HG02759 (cell line): ENCODE data around the gene HELT.
A peak's percentile ranks its signal among the peaks of the same experiment; 100 is the strongest.
"Not testable (repeated sequence)": the region's sequence is repeated elsewhere in the genome, so short reads cannot be mapped to it uniquely, and the experiment has no call there.

Source experiments
- ATAC-seq: cut with Tn5 transposase; IDR thresholded peaks from one replicate; pipeline ENCODE4 v1.9.1; 2021; ENCODE audit warnings: mild to moderate bottlenecking, moderate library complexity; ENCODE audit not compliant: unreplicated experiment

The HELT gene

DNA sequence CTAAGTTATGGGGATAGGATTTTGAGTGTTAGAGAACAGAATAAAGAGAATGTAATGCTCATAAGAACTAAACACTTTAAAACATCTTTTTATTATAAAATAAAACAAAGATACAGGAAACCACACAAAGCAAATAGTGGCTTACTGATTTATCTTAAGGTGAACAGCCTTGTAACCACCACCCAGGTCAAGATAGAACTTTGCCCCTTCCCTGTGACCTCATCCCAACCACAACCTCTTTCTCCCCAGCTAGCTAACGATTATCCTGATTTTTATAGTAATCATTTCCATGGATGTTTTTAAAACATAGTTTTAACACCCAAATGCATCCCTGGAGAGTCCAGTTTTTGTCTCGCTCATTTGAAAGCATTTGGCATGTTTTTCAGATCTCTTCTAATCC lies 17.0 kb downstream of the HELT start:
- ATAC-seq, result no peak

DNA sequence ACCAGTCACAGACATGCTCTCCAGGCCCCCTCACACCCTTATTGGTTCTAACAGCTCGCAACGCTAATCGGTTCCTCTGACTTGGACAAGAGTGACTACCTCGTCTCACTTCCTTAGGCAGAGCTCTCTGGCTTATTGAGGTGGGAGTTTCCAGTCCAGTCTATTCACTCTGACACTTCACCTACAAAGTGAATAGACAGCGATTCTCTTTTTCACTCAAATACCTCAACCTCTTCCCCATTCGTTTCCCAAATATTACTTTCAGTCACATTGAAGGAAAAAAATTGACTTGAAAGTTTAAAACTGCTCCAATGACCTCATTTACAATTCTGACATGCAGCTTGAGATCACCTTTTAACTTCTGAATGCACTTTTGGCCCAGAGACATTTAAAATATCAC lies 17.7 kb downstream of the HELT start:
- ATAC-seq, result peak; percentile 51

DNA sequence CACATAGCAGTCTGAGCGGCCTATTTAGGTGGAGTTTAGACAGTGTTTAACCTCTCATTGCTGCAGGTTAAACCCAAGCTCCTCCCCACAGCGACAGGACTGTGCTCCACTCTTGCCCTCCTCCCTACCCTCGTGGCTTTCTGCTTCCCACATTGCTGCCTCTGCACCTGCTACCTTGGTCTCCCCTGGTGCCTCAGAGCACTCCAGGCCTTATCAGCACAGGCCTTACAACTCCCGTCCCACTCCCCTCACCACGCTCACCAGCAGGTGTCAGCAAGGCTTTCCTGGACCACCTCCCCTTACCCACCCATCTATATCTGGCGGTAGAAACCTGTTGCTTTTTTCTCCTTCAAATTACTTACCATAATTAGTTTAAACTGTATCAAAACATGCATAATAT lies 18.6 kb downstream of the HELT start:
- no peak for ATAC-seq

DNA sequence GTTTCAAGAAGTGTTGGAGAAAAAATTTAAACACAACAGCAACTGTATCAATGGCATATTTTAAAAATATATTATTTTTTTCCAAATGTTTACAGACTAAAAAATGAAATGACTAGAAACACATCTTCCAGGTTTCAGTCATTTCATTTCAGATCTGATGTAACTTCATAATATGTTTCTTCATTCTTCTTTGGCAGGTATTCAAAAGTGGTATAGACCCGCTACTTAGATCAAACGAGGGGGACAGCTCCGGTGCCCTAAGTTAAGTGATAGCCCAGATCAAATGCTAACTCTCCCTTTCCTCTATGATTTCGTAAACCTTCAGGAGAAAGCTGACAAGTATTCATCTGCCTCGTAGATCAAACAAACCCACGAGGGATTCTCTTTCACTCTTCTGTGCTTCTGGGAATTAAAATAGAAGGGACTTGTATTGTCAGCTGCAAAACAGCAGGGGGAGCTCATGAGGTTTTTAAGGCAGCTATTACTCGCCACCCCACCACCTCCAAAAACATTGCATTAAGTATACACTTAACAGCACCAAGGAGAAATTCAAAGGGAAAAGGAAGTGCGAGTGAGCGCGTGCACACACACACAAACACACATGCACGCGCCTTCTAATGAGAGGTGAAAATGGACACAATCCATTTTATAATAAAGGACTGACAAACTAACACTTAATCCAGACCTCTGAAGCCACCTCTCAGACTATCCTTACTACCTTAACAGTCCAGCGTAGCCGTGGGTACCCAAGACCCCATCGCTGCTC lies 21.4 kb downstream of the HELT start:
- peak; percentile 77 for ATAC-seq

DNA sequence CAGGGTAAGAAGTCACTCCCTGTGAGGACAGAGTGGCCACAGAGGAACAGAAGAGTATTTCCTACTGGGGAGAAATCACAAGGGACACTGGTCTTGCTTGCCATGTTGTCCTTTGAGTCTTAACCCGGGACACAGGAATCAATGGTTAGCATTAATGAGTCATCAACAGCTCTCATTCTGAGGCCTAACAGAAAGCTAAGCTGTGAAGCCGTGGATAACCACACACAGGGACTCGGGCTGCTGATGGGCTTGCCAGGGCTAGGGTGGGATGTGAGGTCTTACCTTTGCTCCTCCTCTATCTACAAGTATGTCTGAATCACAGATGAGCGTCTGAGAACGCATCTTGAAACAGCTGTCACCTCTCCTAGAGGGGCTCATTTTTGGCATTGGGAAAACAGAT lies 22.2 kb downstream of the HELT start:
- no peak for ATAC-seq

DNA sequence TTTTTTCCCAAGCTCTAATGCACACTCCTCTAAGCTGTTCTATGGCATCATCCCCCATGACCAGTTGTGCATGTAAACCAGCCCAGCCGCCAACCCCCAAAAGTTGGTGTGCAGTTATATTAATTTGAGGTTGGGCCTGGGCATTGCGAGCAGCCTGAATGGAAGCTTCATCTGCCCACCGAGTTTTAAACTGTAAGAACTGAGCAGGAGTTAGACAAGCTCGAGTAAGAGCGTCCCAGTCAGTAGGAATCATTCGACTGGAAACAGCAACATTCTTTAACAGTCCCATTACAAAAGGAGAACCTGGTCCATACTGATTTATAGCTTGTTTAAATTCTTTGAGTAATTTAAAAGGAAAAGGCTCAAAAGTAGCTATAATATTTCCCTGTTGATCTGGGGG lies 32.0 kb downstream of the HELT start:
- ATAC-seq, result not testable (repeated sequence)

DNA sequence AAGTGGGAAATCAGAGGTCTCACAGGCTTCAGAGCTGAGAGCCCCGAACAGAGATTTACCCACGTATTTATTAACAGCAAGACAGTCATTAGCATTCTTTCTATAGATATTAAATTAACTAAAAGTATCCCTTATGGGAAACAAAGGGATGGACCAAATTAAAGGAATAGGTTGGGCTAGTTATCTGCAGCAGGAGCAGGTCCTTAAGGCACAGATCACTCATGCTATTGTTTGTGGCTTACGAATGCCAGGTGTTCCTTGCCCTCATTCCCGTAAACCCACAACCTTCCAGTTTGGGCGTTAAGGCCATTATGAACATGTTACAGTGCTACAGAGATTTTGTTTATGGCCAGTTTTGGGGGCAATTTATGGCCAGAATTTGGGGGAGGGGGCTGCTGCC lies 33.0 kb downstream of the HELT start:
- not testable (repeated sequence) for ATAC-seq

DNA sequence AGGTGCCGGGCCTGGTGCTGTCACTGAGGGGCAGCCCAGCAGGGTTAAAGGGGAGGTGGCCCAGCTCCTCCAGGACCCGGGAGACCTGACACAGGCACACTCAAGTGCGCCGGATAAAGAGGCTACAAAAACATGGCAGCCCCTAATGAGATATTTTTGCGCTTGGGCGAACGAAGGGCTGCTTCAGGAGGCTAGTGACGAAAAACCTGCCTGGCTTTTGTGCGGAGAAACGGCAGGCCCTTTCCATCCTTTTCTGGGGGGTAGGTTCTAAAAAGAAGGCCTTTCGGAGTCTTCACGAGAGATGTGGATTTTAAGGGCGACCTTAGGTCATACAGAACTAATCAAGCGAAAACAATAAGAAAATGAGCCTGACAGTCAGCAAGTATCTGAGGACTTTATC lies 35.5 kb downstream of the HELT start:
- ATAC-seq, result no peak

DNA sequence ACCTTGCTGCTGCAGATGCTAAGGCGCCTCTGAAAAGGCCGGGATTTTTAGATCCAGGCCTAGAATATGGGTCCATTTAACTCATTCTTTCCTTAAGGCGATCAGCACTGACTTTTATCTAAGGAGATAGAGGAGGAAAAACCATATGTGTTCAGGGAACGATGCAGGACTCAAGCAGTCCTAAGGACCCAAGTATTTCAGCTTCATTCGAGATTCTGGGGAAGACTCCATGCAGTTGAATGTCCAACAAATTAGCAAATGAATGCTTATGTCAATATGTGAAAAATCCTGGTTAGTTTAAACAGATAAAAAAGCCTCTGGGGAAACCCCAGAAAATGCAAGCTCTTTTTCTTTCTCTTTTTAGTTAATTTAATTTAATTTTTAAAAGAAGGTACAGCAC lies 36.0 kb downstream of the HELT start:
- no peak for ATAC-seq

DNA sequence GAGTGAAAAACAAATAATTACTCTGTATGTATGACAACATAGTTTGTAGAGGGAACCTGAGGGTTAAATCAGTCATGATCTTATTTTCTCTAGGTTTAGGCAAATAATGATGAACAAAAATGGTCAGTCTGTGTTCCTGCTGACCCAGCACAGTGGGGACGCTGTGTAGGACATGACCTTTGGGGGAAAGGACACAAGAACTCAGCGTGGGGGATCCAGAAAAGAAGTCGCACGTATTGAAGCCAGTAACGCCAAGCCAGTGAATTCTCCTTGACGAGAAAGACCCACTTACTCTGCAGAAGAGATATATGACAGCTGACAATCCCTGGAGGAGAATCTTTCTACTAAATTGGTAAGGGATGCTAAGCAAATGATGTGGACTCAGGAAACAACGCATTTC lies 36.6 kb downstream of the HELT start:
- ATAC-seq, result no peak

DNA sequence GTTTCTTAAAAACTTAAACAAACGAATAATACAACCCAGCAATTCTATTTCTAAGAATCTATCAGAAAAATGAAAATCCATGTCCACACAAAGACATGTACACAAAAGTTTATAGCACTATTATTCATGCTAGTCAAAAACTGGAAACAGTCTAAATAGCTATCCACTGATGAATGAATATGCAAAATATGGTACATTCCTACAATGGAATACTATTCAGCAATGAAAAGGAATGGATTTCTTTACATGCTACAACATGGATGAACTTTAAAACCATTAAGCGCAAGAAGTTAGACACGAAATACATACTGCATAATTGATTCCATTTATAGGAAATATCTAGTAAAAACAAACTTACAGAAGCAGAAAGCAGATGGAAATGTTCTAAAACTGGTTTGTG lies 43.3 kb downstream of the HELT start:
- no peak for ATAC-seq

DNA sequence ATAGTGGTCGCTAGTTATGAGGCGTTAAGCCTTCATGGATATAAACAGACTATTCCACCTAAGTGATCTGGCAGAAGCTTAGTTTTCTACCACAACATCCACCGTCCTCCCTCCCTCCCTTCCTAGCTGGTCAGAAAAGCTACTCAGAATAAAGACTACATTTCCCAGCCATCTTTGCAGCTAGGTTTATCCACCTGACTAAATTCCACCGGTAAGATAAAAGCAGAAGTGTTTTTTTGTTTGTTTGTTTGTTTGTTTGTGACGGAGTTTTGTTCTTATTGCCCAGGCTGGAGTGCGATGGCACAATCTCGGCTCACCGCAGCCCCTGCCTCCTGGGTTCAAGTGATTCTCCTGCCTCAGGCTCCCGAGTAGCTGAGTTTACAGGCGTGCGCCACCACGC lies 44.3 kb downstream of the HELT start:
- ATAC-seq, result no peak

DNA sequence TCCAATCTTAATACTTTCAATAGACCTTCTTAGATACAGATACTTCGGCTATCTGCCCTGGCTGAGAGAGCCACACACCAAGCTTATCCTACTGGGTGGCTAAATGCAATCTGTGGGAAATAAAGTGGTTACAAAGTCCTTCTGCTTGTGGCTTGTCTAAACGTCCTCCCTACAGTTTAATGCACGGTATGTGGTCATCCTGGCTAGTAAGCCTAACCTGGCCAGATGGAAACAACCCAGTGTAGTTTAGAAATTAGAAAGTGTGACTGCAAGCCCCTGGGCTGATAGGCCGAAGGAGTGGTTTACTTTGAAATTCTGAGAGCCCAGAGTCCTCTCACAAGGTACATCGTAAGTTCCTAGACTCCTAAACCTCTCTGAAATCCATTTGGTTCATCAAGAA lies 47.9 kb downstream of the HELT start:
- ATAC-seq, result no peak

DNA sequence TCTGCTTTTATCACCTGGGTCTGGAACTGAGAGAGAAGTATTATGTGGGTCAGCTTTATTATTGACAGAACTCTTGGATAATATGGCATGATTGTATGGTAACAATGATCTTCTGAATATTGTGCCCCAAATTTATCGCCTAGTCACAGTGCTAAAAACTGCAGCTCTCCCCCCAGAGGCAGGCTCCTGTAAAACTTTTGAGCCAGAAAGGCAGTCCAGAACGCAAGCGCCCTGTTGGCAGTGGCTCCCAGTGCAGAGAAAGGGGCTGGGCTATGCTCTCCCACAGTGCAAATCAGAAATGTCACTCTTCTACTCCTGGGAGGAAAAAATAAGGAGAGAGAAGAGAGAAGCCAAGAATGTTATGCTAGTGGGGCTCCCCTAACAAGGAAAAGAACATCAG lies 50.5 kb downstream of the HELT start:
- ATAC-seq, result no peak
